ENCODE results near the gene KCNA2.

The KCNA2 gene

GRCh38 chr1:110572751-110573150 is 33.4 kb downstream of the KCNA2 start:
- H3K27ac ChIP-seq, result no peak overlapping the region
- no peak for DNase-seq
- H3K4me3 ChIP-seq (ENCODE audit: low read depth, low read length), result no peak overlapping the region
- H3K9me3 ChIP-seq (ENCODE audit: severe bottlenecking), result peaks cover 3% of the 10 kb centered on the region
- no peaks in the 10 kb centered on the region for H3K36me3 ChIP-seq
- TF ChIP-seq CTCF (IDR thresholded peaks at IDR 0.05; ENCODE audit: low read depth, low read length), result no peak
- H3K27me3 ChIP-seq (ENCODE audit: insufficient read depth, low read depth, severe bottlenecking), result no peaks in the 10 kb centered on the region

DNA sequence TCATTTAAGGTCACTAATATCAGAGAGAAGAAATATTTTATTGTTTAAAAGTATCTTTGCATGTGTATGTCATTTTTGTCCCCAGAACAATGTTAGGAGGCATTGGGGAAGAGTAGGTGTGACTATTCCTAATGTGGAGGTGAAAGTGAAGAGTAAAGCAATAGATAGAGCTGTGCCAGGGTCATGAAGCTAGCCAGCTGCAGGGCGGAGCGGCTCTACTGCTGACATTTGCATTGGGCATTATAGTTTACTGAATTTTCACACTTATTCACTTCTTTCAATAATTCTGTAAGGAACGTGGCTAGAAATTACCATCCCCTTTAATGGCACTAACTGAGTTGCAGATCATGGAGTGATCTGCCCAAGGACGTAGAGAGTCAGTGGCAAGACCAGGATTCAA is 35.3 kb downstream of the KCNA2 start:
- no peak for TF ChIP-seq CTCF (IDR thresholded peaks at IDR 0.05; ENCODE audit: low read depth, low read length)

DNA sequence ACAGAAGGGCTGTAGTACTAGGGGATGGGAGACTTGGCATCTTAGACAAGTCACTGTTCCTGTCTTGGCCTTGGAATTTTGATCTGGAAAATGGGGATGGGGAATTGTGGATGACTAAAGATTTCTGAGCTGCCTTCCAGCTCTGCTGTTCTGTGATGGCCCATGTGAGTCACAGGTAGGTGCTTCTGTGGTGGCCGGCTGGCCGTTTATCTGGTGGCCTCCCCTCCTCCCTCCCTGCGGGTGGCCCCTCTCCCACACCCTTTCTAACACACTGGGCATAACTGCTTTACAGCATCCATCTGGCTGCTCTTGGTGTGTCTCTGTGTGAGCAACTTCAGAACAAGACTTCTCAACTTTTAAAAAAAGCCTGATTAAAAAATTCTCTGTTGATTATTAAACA is 35.9 kb downstream of the KCNA2 start:
- no peak for TF ChIP-seq CTCF (IDR thresholded peaks at IDR 0.05; ENCODE audit: low read depth, low read length)
- DNase-seq, result no peak
- Histone ChIP-seq H3K4me3 (ENCODE audit: low read depth, low read length) (no peak overlapping the region), H3K36me3 (no peaks in the 10 kb centered on the region), H3K9me3 (ENCODE audit: severe bottlenecking) (peaks cover 3% of the 10 kb centered on the region), H3K27ac (no peak overlapping the region), H3K27me3 (ENCODE audit: insufficient read depth, low read depth, severe bottlenecking) (no peaks in the 10 kb centered on the region)

More for the DNA sequence above, 35.3 kb downstream of the KCNA2 start:
- Histone ChIP-seq H3K27me3 (ENCODE audit: insufficient read depth, low read depth, severe bottlenecking) (no peaks in the 10 kb centered on the region), H3K27ac (no peak overlapping the region), H3K9me3 (ENCODE audit: severe bottlenecking) (peaks cover 3% of the 10 kb centered on the region), H3K36me3 (no peaks in the 10 kb centered on the region), H3K4me3 (ENCODE audit: low read depth, low read length) (no peak overlapping the region)
- no peak for DNase-seq

GRCh38 chr1:110566836-110567235 is 39.3 kb downstream of the KCNA2 start:
- H3K9me3 ChIP-seq (ENCODE audit: severe bottlenecking), result no peaks in the 10 kb centered on the region
- H3K27me3 ChIP-seq (ENCODE audit: insufficient read depth, low read depth, severe bottlenecking), result no peaks in the 10 kb centered on the region
- no peak overlapping the region for H3K4me3 ChIP-seq (ENCODE audit: low read depth, low read length)
- no peak for DNase-seq
- TF ChIP-seq CTCF (IDR thresholded peaks at IDR 0.05; ENCODE audit: low read depth, low read length), result no peak
- no peak overlapping the region for H3K27ac ChIP-seq
- H3K36me3 ChIP-seq, result no peaks in the 10 kb centered on the region

- H3K27me3 ChIP-seq (ENCODE audit: insufficient read depth, low read depth, severe bottlenecking), result no peaks in the 10 kb centered on the region
- TF ChIP-seq CTCF (IDR thresholded peaks at IDR 0.05; ENCODE audit: low read depth, low read length), result no peak
Observed at GRCh38 chr1:110565565-110565964, 40.6 kb downstream of the KCNA2 start.

DNA sequence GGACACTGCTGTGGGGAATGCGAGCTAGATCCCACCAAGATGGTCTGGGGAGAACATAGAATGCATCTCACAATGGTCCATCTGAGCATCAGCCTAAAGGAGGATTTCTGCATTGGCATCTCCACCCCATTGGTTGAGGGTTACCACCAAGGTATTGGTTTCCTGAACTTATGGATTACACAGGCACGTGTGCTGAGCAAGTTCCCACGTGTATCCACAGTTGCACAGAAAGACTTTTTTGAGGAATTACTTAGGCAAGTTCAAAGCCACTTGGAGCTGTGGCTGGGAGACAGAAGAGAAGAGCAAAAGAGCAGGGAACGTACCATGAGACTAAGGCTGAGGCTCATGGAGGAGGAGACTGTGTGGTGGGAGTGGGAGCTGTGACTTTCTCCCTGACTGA is 43.1 kb downstream of the KCNA2 start:
- no peak overlapping the region for H3K4me3 ChIP-seq (ENCODE audit: low read depth, low read length)
- H3K27ac ChIP-seq, result no peak overlapping the region
- H3K36me3 ChIP-seq, result no peaks in the 10 kb centered on the region
- no peaks in the 10 kb centered on the region for H3K9me3 ChIP-seq (ENCODE audit: severe bottlenecking)
- no peaks in the 10 kb centered on the region for H3K27me3 ChIP-seq (ENCODE audit: insufficient read depth, low read depth, severe bottlenecking)
- TF ChIP-seq CTCF (IDR thresholded peaks at IDR 0.05; ENCODE audit: low read depth, low read length), result no peak
- DNase-seq, result no peak

More at GRCh38 chr1:110565565-110565964, 40.6 kb downstream of the KCNA2 start:
- H3K27ac ChIP-seq, result no peak overlapping the region
- no peaks in the 10 kb centered on the region for H3K9me3 ChIP-seq (ENCODE audit: severe bottlenecking)
- no peak for DNase-seq
- no peaks in the 10 kb centered on the region for H3K36me3 ChIP-seq
- H3K4me3 ChIP-seq (ENCODE audit: low read depth, low read length), result no peak overlapping the region

All from WERI-Rb-1 (cell line).